GM18909 (cell line): ENCODE results near the gene GPR35.
A peak's percentile ranks its signal among the peaks of the same experiment; 100 is the strongest.

Experiments
- ATAC-seq: cut with Tn5 transposase; IDR thresholded peaks from one replicate; pipeline ENCODE4 v1.9.1; 2021; ENCODE audit warnings: mild to moderate bottlenecking; ENCODE audit not compliant: unreplicated experiment, poor library complexity

Gene GPR35

GRCh38 chr2:240624950-240625621 lies at the start of gene GPR35:
Gene GPR35, plus strand, starts transcription at chr2:240625480. Its CDS starts 4,473 bp downstream, at chr2:240629953.
- ATAC-seq: peak; percentile 37

GRCh38 chr2:240576036-240576435 lies 49.2 kb upstream of the GPR35 start:
- no peak for ATAC-seq

- ATAC-seq: no peak
Measured at GRCh38 chr2:240576436-240577205, 48.7 kb upstream of the GPR35 start.

GRCh38 chr2:240577281-240578109 lies 47.8 kb upstream of the GPR35 start:
- ATAC-seq: no peak

GRCh38 chr2:240578110-240578450 lies 47.2 kb upstream of the GPR35 start:
- ATAC-seq: no peak

- ATAC-seq: no peak
Measured at GRCh38 chr2:240578488-240578887, 46.8 kb upstream of the GPR35 start.

- ATAC-seq: no peak
Measured at GRCh38 chr2:240579071-240579762, 46.1 kb upstream of the GPR35 start.

GRCh38 chr2:240579771-240580614 lies 45.3 kb upstream of the GPR35 start:
- ATAC-seq: no peak

GRCh38 chr2:240581811-240582210 lies 43.5 kb upstream of the GPR35 start:
- ATAC-seq: no peak

- ATAC-seq: no peak
Measured at GRCh38 chr2:240582781-240583180, 42.5 kb upstream of the GPR35 start.

GRCh38 chr2:240583774-240584173 lies 41.5 kb upstream of the GPR35 start:
- no peak for ATAC-seq

- peak; percentile 52 for ATAC-seq
Measured at GRCh38 chr2:240584486-240585031, 40.7 kb upstream of the GPR35 start.

- ATAC-seq: peak; percentile 32
Measured at GRCh38 chr2:240585101-240585500, 40.2 kb upstream of the GPR35 start.

- no peak for ATAC-seq
Measured at GRCh38 chr2:240585681-240586197, 39.5 kb upstream of the GPR35 start.

GRCh38 chr2:240586198-240586918 lies 38.9 kb upstream of the GPR35 start, which contains the start of gene CAPN10:
Gene CAPN10, plus strand, starts transcription at chr2:240586734. Its CDS starts 178 bp downstream, at chr2:240586912.
- ATAC-seq: peak; percentile 68

- peak; percentile 3 for ATAC-seq
Measured at GRCh38 chr2:240586919-240587800, 38.1 kb upstream of the GPR35 start.

GRCh38 chr2:240588006-240588655 lies 37.1 kb upstream of the GPR35 start:
- no peak for ATAC-seq
